HFF-Myc (cell line): ENCODE data around the gene COA6.
"Not testable (repeated sequence)": the region's sequence is repeated elsewhere in the genome, so short reads cannot be mapped to it uniquely, and the experiment has no call there.

Source experiments
- DNase-seq: peaks from one replicate; pipeline ENCODE4 v3.0.0-alpha.2; 2011; ENCODE audit warnings: low read depth; ENCODE audit errors: extremely low read depth
- H3K4me3 ChIP-seq: replicated peaks from 2 replicates; pipeline ENCODE4 v1.5.1; 2011; ENCODE audit warnings: low read depth, mild to moderate bottlenecking, control low read depth, low read length
- TF ChIP-seq, protein P1 (sequence below): IDR thresholded peaks from 2 replicates; pipeline ENCODE4 v1.5.1; 2012; ENCODE audit warnings: mild to moderate bottlenecking, low read depth, low read length, control low read depth; ENCODE audit errors: missing control alignments

Gene COA6

DNA sequence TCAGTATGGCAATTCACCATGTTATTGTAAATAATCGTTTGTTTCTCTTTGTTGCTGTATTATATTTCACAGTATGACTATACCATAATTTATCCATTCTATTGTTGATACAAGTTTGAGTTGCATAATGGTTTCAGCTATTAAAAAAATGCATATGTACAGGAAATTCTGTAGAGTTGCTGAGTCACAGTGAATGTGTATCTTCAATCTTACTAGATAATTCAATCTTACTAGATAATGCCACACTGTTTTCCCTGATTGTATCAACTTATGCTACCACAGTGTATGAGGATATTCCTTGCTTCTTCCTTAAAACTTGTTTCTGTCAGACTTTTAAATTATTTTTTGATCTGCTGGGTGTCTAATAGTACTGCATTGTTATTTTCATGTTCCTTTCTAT is 3.5 kb upstream of the COA6 start:
- H3K4me3 ChIP-seq: no peak overlapping the region
- TF ChIP-seq, protein P1, sequence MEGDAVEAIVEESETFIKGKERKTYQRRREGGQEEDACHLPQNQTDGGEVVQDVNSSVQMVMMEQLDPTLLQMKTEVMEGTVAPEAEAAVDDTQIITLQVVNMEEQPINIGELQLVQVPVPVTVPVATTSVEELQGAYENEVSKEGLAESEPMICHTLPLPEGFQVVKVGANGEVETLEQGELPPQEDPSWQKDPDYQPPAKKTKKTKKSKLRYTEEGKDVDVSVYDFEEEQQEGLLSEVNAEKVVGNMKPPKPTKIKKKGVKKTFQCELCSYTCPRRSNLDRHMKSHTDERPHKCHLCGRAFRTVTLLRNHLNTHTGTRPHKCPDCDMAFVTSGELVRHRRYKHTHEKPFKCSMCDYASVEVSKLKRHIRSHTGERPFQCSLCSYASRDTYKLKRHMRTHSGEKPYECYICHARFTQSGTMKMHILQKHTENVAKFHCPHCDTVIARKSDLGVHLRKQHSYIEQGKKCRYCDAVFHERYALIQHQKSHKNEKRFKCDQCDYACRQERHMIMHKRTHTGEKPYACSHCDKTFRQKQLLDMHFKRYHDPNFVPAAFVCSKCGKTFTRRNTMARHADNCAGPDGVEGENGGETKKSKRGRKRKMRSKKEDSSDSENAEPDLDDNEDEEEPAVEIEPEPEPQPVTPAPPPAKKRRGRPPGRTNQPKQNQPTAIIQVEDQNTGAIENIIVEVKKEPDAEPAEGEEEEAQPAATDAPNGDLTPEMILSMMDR: no peak
- no peak for DNase-seq

DNA sequence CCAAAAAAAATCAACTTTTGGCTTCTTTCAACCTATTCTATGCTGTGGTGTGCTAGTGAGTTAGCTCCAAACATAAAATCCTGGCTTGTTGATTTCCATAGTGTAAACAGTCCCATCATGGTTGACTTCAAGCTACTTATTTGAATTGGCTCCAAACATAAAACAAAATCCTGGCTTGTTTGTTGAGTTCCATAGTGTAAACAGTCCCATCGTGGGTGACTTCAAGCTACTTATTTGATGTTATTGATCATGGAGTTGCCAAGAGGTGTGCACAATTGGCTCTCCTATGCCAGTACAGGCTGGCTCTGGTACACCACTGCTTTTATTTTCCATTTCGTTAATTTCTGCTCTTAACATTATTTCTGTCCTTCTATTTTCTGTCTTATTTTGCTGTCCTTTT is 1.8 kb upstream of the COA6 start:
- TF ChIP-seq, protein P1: no peak
- DNase-seq: no peak
- no peak overlapping the region for H3K4me3 ChIP-seq

DNA sequence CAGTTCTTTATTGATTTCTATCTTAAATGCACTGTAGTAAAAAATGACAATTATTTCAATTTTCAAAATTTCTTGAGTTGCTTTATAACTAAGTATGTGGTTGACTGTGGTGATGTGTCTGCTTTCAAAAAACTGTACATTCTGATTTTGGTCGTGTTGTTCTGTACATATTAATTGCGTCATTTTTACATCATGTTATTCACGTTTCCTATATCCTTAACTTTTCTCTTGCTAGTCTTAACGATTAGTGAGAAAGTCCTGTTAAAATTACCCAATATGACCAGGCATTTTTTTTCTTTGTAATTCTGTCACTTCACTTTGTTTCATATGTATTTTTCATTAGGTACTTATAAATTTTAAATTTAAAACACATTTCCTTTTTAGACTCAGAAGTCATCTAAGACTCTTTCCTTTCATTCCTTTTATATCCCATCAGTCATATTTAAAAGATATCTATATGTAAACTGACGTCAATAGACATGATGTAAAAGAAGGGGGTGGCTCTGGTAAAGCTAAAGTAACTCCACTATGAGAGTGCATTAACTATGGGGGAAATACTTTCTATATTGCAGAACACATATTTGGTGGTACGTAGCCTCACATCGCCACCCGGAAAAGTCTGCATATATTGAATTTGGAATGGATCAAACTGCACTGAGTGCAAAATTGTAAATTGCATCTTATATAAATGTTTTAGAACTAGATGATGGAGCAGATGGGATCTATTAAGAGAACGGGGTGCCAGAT is 1.1 kb upstream of the COA6 start:
- peak overlapping the region; percentile 61 for H3K4me3 ChIP-seq
- DNase-seq: no peak
- TF ChIP-seq, protein P1: no peak

DNA sequence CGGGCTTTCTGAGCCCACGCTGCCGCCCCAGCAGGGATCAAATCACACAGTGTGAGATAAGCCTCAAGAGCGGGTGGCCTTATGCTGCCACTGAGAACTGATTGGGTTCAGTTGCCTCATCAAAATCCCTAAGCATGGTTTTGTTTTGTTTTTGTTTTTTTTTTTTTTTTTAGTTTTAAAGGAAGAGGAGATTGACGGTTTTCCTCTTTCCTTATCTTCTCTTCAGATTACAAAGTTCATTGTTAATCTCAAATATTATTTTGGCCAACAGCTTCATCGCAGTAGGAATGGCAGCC is 651 bp downstream of the COA6 start:
- TF ChIP-seq, protein P1: no peak
- no peak for DNase-seq
- peak overlapping the region; percentile 61 for H3K4me3 ChIP-seq

DNA sequence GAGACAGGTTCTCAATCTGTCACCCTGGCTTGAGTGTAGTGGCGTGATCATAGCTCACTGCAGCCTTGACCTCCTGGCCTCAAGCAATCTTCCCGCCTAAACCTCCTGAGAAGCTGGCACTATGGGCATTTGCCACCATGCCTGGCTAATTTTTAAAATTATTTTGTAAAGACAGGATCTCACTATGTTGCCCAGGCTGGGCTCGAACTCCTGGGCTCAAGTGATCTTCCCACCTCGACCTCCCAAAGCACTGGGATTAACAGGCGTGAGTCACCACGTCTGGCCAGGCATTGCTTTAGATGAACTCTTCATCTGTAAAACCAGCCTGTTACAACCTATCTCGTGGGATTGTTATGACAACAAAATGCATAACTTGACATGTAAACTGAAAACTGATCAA is 2.4 kb downstream of the COA6 start:
- H3K4me3 ChIP-seq: no peak overlapping the region
- TF ChIP-seq, protein P1: no peak
- DNase-seq: no peak

DNA sequence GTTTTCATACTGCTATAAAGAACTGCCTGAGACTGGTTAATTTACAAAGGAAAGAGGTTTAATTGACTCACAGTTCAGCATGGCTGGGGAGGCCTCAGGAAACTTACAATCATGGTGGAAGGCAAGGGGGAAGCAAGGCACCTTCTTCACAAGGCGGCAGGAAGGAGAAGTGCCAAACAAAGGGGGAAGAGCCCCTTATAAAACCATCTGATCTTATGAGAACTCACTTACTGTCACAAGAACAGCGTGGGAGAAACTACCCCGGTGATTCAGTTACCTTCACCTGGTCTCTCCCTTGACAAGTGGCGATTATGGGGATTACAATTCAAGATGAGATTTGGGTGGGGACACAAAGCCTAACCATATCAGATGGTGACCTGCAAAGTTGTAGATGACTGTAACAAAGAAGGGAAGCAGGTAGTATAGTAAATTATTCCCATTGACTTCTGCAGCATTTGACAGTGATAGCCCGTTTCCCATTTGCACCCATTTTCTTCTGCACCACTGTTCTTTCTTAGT is 6.4 kb downstream of the COA6 start:
- H3K4me3 ChIP-seq, DNase-seq: not testable (repeated sequence)

DNA sequence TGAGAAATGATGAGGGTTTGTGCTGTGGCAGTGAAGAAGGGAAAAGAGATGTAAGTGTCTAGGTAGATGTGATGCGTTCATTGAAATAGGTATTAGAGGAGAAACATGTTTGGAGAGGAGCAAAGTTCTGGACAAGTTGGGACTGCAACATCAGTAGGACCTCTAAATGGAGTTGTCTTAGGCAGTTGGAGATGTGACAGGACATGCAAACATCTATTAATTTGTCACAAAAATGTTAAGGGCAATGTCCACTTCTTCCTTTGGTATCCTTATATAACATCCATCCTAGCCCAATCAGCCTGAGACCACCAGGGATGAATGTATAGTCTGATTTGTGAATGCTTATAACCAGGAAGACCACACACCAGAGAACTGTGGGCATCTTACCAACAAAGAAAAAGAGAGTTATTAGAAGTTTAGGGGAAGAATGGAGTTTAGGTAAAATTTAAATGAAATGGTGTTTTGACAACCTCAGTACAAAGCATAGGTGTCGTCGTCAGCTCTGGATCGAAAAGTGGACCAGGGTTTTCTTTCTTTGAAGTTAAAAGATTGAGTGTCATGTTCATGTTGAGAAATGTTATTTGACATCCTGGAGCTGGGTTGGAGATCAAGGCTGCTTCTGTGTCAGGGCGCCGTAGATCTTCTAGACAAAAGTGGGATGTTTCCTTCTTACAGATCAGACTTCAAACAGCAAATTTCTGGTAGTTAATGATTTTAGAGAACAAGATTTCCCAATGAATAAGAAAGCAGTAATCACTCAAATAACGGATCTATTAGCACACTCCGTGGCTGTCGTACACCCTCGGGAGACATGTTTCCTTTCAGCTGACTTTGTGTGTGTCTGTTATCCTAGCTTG is 8.7 kb downstream of the COA6 start:
- TF ChIP-seq, protein P1: no peak
- H3K4me3 ChIP-seq: no peak overlapping the region
- no peak for DNase-seq
